ENCODE data around the gene SLC1A1.

SLC1A1 gene

DNA sequence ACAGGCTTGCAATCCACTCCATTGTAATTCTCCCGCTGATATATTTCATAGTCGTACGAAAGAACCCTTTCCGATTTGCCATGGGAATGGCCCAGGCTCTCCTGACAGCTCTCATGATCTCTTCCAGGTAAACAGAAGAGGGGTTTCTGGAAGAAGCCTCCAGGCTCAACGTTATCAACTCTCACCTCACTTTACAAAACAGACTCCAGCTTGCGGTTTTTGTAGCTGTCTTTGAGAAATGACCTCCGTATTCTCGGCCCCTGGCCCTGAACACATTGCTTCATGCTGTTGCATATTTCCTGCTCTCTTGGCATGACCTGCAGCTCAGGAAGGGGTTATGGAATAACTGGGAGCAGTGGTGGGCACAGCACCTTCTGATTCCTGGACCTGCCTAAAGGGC, 85.7 kb downstream of the SLC1A1 start:
- DNase-seq (ENCODE audit: low read depth in 3 of 3, low spot score in 1 of 3) = no peak

DNA sequence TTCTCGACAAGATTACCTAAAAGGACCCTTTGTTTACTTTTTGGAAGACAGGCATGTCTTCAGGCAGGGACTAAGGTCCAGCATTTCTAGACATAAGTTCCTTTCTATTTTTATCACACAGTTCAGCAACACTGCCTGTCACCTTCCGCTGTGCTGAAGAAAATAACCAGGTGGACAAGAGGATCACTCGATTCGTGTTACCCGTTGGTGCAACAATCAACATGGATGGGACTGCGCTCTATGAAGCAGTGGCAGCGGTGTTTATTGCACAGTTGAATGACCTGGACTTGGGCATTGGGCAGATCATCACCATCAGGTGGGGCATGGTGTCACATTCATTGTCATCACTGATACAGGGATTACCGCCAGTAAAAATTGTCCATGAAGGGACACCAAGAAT, 86.2 kb downstream of the SLC1A1 start:
- no peak for DNase-seq (ENCODE audit: low read depth in 3 of 3, low spot score in 1 of 3)

DNA sequence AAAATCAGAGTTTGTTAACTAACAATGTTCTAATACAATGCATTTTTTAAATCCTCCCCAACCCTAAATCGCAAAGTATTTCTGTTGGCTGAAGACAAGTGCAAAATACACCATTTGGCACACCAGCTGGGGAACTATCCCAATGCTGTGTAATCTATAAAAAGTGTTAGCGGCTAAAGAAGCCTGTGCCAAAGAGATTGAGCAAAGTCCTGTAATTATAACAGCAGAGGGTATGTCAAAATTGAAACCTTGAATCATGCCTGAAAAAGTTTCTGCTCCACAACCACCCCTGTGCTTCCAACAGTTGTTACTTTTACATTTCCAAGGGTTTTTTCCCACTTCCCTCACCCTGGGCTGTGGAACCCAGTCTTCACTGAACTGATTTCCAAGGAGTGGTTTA, 88.7 kb downstream of the SLC1A1 start:
- DNase-seq (ENCODE audit: low read depth in 3 of 3, low spot score in 1 of 3) = no peak

DNA sequence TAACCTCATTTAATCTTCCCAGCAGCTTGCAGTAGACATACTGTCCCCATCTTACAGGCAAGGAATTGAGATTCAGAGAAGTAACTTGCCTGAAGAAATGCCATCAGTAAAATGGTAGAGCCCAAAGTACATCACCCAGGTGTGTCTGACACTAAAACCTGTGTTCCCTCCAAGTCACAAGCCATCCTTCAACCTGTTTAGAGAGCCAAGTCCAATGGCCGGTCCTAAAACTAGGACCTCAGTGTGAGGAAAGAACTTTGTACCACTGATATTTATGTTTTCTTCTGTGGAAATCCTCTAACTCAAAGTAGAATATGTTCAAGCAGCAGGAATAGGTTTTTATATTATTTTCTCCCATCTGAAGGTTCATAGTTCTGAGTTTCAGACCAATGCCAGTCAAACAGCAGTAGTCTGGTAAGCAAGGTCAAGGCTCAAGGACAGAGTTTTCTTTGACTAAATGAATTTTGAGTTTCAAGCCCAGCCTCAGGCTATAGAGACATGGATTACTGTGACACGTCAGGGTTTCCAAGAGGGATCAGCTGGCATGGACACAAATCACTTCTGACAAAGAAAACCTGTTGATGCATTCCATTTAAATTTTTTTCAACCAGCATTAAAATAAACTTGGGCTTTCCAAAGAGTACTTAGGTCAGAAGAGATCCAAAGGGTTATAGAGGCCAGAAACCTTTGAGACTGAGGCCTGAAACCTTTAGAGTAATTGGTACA, 90.9 kb downstream of the SLC1A1 start:
- no peak for DNase-seq (ENCODE audit: low read depth in 3 of 3, low spot score in 1 of 3)

DNA sequence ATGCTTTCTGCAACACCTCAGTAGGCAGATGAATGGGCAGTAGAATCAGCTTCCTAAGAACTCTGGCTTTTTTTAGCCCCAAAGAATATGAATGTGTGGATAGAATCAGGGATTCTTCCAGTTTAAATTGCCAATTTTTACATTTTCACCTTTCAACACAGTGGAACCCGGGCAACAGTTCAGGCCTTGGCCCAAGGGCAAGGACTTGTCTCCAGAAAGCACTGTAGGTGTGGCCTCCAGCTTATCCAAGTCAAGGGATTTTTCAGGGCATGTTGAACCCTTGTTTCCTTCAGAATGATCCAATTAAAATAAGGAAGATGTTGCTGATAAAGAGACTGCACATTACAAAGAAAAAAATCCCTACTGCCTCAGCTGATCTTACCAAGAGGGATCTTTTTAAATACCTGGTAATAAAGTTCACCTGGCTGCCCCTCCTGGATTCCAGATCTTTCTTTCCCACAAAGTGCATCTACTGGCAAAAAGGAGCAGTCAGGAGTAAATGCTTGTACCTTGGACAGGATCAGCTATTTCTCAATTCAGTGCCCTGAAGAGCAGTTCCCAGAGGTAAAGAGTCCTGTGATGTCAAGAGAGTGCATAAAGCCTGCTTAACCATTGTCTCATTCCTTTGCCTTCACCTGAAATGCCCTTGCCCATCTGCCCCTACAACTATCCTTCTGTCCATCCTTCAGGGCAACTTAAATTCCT, 91.7 kb downstream of the SLC1A1 start:
- DNase-seq (ENCODE audit: low read depth in 3 of 3, low spot score in 1 of 3) = no peak

DNA sequence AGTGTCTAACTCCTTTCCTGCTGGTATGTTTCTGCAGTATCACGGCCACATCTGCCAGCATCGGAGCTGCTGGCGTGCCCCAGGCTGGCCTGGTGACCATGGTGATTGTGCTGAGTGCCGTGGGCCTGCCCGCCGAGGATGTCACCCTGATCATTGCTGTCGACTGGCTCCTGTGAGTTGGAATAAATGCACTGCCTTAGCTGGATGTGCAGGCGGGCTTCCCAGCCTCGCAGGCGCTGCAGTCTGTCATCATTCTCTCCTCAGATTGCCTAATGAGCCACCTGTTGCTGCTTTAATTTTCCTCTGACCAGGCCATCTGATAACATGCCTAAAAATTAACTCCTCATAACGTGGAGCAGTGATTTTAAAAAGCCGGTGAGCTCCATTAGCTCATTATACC, 92.7 kb downstream of the SLC1A1 start:
- no peak for DNase-seq (ENCODE audit: low read depth in 3 of 3, low spot score in 1 of 3)

DNA sequence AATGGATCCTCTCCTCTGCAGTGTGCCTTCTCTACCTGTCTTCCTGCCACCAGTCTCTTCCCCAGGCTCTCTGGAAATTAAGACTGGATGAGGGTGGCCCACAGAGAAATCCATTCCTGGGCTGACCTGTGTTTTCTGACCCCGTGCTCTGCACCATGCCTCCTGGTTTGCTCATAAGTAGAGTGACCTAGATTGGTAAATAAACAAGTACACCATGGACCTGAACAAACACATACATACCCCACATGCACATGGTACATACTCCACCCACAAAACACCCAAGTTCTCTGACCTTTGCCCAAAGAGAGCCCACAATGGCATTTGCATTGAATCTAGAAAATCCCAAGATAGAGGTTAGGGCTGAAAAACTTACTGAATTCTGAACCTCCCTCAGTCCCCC, 94.4 kb downstream of the SLC1A1 start:
- DNase-seq (ENCODE audit: low read depth in 3 of 3, low spot score in 1 of 3) = no peak

DNA sequence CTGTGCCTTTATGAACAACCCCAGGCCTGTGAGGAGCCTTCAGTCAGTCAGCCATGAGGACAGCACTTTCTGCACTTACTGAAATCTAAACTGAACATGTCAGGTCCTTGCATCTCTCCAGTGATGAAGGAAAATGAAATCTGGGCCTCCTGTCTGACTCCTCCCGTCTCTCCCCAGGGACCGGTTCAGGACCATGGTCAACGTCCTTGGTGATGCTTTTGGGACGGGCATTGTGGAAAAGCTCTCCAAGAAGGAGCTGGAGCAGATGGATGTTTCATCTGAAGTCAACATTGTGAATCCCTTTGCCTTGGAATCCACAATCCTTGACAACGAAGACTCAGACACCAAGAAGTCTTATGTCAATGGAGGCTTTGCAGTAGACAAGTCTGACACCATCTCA, 94.9 kb downstream of the SLC1A1 start:
- no peak for DNase-seq (ENCODE audit: low read depth in 3 of 3, low spot score in 1 of 3)

DNA sequence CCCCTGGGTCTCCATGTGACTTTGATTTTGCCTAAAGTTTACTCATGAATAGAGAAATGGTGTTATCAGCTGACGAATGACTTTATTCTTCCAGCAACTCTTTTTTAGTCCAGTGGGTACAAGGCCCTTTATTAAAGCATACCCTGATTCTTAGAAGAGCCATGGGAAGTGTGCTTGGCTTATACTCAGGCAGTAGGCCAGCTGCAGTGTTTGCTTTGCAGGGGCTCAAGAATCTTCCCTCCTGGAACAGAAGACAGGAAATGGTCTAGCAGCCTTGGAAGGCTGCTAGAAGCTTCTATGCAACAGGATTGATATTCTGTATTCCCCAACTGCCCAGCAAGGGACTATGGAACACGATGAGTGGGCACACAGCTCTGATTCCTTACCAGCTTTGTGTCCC, 98.5 kb downstream of the SLC1A1 start:
- DNase-seq (ENCODE audit: low read depth in 3 of 3, low spot score in 1 of 3) = no peak

DNA sequence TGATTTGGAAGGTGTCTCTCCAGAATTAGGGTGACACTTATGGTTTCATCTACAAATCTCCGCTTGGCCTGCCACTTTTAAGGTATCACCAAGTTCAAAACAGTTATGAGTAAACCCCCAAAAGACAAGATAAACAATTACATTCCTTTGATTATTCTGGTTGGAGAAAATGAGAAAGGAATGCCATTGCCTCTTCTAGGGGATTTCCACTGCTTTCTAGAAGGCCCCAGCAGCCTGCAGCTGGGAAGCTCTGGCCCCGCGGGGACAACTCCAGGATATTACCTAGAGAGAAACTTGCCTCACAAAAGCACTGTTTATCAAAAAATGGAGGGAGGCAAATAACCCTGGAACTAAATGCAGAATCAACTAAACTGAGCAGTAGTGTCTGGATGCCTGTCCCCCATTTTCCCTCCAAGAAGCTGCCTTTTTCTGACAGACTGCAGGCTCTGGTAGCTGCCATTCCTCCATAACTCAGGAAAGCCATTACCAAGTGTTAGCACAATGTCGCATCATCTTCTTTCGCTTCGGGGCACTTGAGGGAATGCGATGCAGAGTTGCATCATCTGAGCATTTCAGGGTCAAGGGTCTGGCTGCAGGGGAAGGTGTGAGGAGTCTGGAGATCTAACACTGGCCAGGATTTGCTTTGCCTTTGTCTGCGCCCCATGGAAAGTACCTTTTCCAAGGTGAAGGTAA, 100.3 kb downstream of the SLC1A1 start:
- DNase-seq (ENCODE audit: low read depth in 3 of 3, low spot score in 1 of 3) = no peak

DNA sequence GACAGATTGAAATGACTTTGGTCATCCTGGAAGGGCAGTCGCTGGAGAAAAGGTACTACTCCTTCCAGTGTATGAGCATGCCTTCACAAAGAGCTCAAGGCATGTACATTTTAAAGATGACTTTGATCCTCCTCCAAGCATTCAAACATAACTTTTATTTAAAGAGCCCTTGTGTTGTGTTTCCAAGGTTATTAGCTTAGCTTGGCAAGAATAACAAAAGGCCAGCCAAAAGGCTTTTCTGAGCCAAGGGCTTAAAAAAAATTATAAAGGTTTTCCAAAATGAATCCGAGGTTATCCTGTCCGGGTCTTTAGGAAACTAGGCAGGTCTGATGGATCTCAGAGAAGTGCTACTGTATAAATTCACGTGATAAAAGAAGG, 100.8 kb downstream of the SLC1A1 start:
- DNase-seq (ENCODE audit: low read depth in 3 of 3, low spot score in 1 of 3) = no peak

DNA sequence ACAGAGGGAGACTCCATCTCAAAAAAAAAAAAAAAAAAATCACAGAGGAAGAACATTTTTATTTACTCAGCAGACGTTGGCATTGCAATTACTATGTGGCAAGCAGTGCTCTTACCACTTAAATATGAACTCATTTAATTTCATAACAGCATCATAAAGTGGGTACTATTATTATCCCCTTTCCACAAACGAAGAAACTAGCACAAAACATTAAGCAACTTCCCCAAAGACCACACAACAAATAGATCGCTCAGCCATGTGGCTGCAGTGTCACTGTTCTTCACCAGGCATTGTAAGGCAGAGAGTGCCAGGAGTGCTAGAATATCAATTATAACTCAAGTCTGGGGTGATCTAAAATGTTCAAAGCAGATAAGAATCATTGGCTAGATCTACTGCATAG, 102.0 kb downstream of the SLC1A1 start:
- DNase-seq (ENCODE audit: low read depth in 3 of 3, low spot score in 1 of 3) = no peak

DNA sequence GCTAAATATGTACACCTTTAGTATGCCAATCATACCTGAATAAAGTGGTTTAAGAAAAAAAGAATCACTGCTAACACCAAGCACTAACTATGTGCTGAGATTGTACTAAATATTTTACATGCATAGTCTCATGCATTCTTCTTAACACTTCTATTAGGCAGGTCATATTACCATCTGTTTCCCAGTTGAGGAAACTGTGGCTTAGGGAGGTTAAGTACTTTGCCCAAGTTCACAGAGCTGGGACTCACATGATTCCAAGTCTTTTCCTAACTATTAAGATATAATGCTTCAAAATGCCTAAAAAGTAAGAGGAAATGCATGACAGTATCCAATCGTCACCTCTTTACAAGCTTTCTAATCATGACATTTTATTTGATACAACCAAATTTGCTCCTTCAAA, 102.6 kb downstream of the SLC1A1 start:
- DNase-seq (ENCODE audit: low read depth in 3 of 3, low spot score in 1 of 3) = no peak

DNA sequence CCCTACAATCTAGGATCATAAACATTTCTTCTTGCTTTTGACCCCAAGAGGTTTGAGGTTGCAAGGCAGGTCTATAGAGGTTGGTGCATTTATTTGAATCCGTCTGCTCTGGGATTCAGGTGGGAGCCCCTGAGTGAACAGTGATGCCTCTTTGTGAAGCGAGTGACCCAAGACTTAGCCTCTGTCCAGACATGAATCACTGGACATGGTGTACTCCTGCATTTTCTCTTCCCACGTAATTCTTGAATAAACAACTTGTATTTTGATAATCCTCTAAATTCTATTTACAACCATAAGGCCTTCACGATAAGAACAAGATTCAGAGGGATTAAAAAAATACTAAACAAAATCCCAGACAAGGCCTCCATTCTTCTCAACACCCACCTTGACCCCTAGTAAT, 104.3 kb downstream of the SLC1A1 start:
- no peak for DNase-seq (ENCODE audit: low read depth in 3 of 3, low spot score in 1 of 3)

DNA sequence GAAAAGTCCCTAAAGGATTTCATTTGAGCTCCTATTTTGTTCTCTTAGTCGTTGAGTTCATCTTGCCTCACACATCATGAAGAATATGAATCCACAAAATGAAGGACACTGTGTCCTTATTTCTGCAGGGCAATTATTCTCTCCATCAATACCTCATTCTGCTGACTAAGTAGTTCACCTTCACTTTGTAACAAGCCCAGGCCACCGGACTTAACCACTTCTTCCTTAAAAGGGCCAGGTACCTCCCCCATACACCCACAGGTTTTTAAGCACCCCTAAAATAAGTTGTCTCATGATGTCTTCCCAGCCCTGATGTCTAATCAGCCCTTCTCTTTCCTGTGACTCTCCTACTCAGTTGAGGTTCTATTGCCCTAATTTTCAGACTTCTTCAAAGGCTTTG, 104.7 kb downstream of the SLC1A1 start:
- no peak for DNase-seq (ENCODE audit: low read depth in 3 of 3, low spot score in 1 of 3)

DNA sequence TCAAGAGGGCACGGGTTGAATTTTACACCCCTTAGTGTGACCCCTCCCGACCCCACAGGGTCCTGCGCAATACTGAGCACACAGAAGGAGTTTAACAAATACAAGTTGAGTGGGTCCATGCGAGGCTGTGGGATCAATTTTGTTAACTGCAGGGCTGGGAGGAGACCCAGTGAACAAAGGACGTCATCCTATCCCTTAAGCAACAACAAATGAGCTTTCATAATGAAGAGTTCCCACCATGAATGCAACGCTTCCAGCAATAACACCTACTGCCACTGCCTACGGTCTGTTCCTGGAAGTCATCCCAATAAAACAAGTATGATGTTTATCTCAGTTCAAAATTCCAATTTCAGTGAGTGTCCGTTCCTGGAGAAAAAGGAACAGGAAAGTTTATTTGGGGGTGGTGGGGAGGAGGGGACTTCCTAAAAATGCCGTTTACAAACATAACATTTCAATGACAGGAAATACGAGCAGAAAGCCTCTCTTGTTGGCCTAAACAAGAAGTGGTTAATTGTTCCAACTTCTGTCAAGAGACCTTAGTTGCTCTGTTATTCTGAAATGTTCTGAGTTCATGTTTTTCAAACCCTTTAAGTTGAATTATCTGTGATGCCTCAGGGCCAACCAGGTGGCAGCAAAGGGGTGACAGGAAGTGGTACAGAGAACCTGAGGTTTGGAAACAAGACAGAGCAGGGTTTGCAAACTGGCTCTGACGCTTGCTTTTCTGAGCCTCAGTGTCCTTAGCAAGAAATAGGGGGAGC, 106.1 kb downstream of the SLC1A1 start:
- peak in 2 of 3 donors; percentile 11 to 19 for DNase-seq (ENCODE audit: low read depth in 3 of 3, low spot score in 1 of 3)

DNA sequence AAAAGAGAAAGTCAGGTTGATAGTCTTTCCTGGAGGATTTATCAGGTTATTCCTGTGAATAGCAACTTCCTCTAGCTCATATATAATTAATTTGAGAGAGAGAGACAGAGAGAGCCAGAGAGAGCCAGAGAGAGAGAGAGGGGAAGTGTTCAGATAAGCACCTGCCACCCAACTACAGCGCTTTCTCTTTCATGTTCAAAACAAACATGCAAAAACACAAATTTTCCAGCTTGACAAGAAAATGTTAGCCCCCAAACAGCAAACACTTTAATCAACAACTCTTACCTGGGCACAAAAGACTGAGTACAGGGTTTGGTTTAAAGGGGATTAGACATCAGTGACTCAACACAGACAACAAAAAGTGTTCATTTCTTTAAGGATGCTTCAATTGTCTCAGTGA, 110.1 kb downstream of the SLC1A1 start:
- no peak for DNase-seq (ENCODE audit: low read depth in 3 of 3, low spot score in 1 of 3)

DNA sequence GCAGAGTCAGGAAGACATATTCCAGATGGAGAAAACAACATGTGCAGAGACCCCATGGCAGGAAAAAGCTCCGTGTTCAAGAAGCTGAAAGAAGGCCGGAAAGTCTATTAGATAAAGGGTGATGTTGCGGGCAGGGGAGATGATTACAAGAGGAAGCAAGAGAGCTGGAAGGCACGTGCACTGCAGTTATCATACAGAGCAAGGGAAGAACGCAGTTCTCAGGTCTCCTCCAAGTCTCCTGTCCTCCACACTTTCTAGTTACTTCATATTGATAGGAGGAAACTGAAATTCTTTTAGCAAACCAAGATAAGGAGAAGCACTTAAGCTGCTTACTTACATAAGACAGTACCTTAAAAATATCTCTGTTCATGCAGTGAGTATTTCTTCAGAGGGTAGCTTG, 113.6 kb downstream of the SLC1A1 start:
- no peak for DNase-seq (ENCODE audit: low read depth in 3 of 3, low spot score in 1 of 3)

DNA sequence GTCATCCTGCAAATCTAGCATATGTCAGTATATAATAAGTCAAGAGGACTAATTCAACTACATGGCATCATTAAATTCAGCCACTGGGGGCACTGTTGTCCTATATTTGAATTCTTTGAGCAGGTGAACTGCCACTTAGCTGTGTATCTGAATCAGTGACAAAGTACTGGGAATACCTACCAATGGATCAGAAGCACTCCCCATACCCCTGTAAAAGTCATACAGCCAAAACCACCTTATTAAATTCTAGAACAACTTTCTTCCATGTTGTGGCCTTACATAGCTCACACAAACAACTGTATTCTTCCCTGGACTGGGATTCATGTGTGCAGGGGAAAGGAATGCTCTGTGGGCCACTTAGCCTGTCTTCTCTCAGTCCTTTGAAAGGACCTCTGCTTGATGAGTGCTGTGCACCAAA, 114.4 kb downstream of the SLC1A1 start:
- DNase-seq (ENCODE audit: low read depth in 3 of 3, low spot score in 1 of 3) = peak; percentile 20 to 35 (median 27)

DNA sequence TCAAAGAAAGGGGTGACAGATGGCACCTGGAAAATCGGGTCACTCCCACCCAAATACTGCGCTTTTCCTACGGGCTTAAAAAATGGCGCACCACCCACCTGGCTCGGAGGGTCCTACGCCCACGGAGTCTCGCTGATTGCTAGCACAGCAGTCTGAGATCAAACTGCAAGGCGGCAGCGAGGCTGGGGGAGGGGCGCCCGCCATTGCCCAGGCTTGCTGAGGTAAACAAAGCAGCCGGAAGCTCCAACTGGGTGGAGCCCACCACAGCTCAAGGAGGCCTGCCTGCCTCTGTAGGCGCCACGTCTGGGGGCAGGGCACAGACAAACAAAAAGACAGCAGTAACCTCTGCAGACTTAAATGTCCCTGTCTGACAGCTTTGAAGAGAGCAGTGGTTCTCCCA, 115.8 kb downstream of the SLC1A1 start:
- DNase-seq (ENCODE audit: low read depth in 3 of 3, low spot score in 1 of 3) = peak in 1 of 3 donors; percentile 6

DNA sequence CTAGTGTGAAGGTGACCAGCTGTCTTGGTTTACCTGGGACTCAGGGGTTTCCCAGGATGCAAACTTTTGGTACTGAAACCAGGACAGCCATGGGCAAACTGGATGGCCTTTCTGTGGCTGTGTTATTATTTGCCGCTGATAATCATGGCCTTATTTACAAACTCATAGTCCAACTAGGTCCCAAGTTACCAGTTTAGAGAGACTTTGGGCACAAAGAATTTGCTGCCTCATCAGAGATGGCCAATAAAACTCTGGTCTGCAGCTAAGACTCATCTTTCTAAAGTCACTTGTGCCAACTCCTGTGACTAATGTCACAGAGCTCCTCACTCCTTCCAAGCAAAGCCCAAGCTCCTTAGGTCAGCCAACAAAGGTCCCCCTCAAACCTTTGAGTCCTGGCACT, 124.4 kb downstream of the SLC1A1 start:
- DNase-seq (ENCODE audit: low read depth in 3 of 3, low spot score in 1 of 3) = no peak

DNA sequence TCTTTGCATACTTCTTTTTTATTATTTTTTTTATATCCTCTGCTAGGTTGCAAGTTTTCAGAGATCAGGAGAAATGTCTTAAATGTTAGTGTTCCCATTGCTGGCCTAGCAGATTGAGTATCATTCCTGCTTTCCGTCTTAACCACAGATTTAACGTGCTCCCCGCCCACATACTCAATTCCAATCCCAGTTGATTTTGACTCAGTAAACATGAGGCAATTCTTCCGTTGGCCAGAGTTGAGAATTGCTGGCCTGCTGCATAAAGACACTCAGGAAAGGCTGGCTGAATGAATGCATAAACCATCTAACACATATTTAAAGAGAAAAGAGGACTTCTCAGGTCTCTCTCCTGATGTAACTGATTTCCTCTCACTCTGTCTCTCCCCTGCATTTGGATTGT, 125.0 kb downstream of the SLC1A1 start:
- DNase-seq (ENCODE audit: low read depth in 3 of 3, low spot score in 1 of 3) = no peak

All from stimulated activated CD4-positive, alpha-beta T cell treated with anti-CD3 and anti-CD28 coated beads, TNF-alpha, amount 100 ng/mL, for 1 hour (primary cell).